Stimulated activated CD4-positive, alpha-beta T cell treated with anti-CD3 and anti-CD28 coated beads, TNF-alpha, amount 100 ng/mL, for 48 hours (primary cell): ENCODE data around the gene MYO5B.
"Not testable (repeated sequence)": the region's sequence is repeated elsewhere in the genome, so short reads cannot be mapped to it uniquely, and the experiment has no call there.

ENCODE experiments used
- DNase-seq, 3 donors: peaks; one replicate each; pipeline ENCODE4 v3.0.0-alpha.2; 2020; ENCODE audit warnings: low read depth in 3 of 3

The MYO5B gene

GRCh38 chr18:49922228-49922627, 272.7 kb downstream of the MYO5B start:
- DNase-seq: no peak

- no peak for DNase-seq
Measured at GRCh38 chr18:49921318-49921985, 273.5 kb downstream of the MYO5B start.

GRCh38 chr18:49920731-49921130, 274.2 kb downstream of the MYO5B start:
- DNase-seq: no peak

- DNase-seq: no peak
Measured at GRCh38 chr18:49917742-49918141, 277.2 kb downstream of the MYO5B start.

- no peak for DNase-seq
Measured at GRCh38 chr18:49915352-49915751, 279.6 kb downstream of the MYO5B start.

- no peak for DNase-seq
Measured at GRCh38 chr18:49913221-49913620, 281.7 kb downstream of the MYO5B start.

GRCh38 chr18:49911427-49911826, 283.5 kb downstream of the MYO5B start:
- no peak for DNase-seq

- DNase-seq: no peak
Measured at GRCh38 chr18:49910986-49911385, 284.0 kb downstream of the MYO5B start.

GRCh38 chr18:49910019-49910418, 284.9 kb downstream of the MYO5B start:
- DNase-seq: no peak

GRCh38 chr18:49907346-49907929, 287.5 kb downstream of the MYO5B start:
- no peak for DNase-seq

- DNase-seq: no peak
Measured at GRCh38 chr18:49905771-49906170, 289.2 kb downstream of the MYO5B start.

GRCh38 chr18:49904871-49905555, 289.9 kb downstream of the MYO5B start:
- DNase-seq: no peak

- DNase-seq: no peak
Measured at GRCh38 chr18:49901862-49902340, 293.0 kb downstream of the MYO5B start.

- DNase-seq: no peak
Measured at GRCh38 chr18:49899657-49900330, 295.2 kb downstream of the MYO5B start.

- peak; percentile 17 to 51 (median 43) for DNase-seq
Measured at GRCh38 chr18:49898421-49898820, 296.5 kb downstream of the MYO5B start.

GRCh38 chr18:49894517-49895226, 300.3 kb downstream of the MYO5B start:
- DNase-seq: no peak

- DNase-seq: no peak
Measured at GRCh38 chr18:49893036-49893435, 301.9 kb downstream of the MYO5B start.

GRCh38 chr18:49892148-49892924, 302.6 kb downstream of the MYO5B start:
- DNase-seq: no peak

- no peak for DNase-seq
Measured at GRCh38 chr18:49890041-49890440, 304.9 kb downstream of the MYO5B start.

GRCh38 chr18:49889552-49889951, 305.4 kb downstream of the MYO5B start:
- DNase-seq: not testable (repeated sequence)
